Measurements from ENCODE around the gene DIP2C. TPM values are rescaled to one million over a fixed set of nuclear protein-coding genes. Genes with fewer than 3 reads are reported as not detected.

Gene DIP2C
- total and polyA plus RNA-seq, 2 donors (not counting 1 experiment from before 2014, with no cell fraction given) = 1.3 to 1.9 TPM

DNA sequence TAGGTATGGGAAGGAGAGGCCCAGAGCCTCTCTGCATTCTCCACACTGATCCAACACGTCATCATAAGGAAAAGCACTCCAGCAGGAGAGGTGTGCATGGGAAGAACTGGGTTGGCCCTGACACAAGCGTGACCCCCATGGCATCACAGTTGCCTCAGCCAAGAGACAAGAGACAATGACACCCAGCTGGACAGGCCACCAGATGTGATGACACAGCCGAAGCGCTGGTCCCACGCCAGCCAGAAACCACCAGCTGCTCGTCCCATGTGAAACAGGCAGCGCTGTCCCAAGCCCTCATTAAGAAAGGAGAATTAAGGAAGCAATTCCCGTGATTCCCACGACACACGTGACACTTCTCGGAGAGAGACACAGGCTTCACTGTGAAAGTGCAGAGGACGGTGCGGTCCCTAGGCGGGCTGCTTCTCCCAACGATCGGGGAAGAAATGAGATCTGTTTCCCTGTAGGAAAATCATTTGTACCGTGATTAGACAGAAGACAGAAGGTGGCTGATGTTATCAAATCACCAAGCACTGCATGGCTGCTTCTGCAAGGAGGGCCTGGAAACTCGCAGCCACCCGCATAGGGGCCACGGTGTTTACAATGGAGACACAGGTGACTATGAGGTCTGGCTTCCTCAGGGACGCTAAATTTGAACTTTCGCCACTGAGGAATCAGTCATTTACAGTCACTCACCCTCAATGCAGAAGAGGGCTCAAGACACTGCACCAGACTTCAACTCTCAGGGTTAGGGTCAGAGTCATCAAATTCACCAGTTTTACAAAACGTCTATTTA, 74.5 kb downstream of the DIP2C start:
- peaks cover 0 to 52% (median 8%) of the 10 kb centered on the region in 4 experiments for H3K27me3 ChIP-seq (replicated peaks in 1 of 4; ENCODE audit: control extremely low read depth in 1 of 4, control insufficient read depth in 3 of 4, insufficient read depth in 4 of 4, low read length in 3 of 4)
- POLR2A ChIA-PET = no interaction called here
- Mint-ChIP-seq H3K27ac (no peak overlapping the region), H3K4me1 (peaks cover 9% of the 10 kb centered on the region), H3K4me3 (no peak overlapping the region), H3K9me3 (ENCODE audit: insufficient read depth) (no peaks in the 10 kb centered on the region), H3K27me3 (peaks cover 43% of the 10 kb centered on the region)
- intact Hi-C loops (cut with micrococcal nuclease) = no loop called here
- H3K9ac ChIP-seq (ENCODE audit: low read length) = no peak overlapping the region
- H3K79me2 ChIP-seq (ENCODE audit: control insufficient read depth, insufficient read depth, low read length) = no peaks in the 10 kb centered on the region
- CTCF ChIA-PET = no interaction called here
- no peak overlapping the region for H3K4me2 ChIP-seq (replicated peaks; ENCODE audit: low read depth, low read length, poor library complexity, severe bottlenecking)
- H4K20me1 ChIP-seq (ENCODE audit: control insufficient read depth, insufficient read depth, low read length, poor library complexity, severe bottlenecking) = no peaks in the 10 kb centered on the region
- WGBS (ENCODE audit: insufficient coverage) = 94% methylated on average over 21 of the region's 23 CpGs
- no peak overlapping the region for H3K4me3 ChIP-seq (ENCODE audit: control extremely low read depth in 1 of 5, extremely low read depth in 1 of 5, insufficient read depth in 1 of 5, low read depth in 2 of 5, low read length in 4 of 5)
- peaks cover 6 to 11% of the 10 kb centered on the region in 2 donors for H3K4me1 ChIP-seq (ENCODE audit: control insufficient read depth in 2 of 2, insufficient read depth in 2 of 2, low read length in 2 of 2)
- DNase-seq (no peak), ATAC-seq (ENCODE audit: low read depth) (no peak)
- peaks cover 0 to 5% (median 0%) of the 10 kb centered on the region in 3 donors for H3K9me3 ChIP-seq (ENCODE audit: control extremely low read depth in 1 of 3, control insufficient read depth in 2 of 3, insufficient read depth in 1 of 3, low read length in 2 of 3)
- H3K36me3 ChIP-seq (replicated peaks in 1 of 2; ENCODE audit: control extremely low read depth in 1 of 2, control insufficient read depth in 1 of 2, extremely low read depth in 1 of 2, insufficient read depth in 2 of 2, low read length in 1 of 2) = no peaks in the 10 kb centered on the region
- H2AFZ ChIP-seq (ENCODE audit: insufficient read depth, low read depth, low read length, poor library complexity, severe bottlenecking) = no peak overlapping the region
- TF ChIP-seq, protein P1, sequence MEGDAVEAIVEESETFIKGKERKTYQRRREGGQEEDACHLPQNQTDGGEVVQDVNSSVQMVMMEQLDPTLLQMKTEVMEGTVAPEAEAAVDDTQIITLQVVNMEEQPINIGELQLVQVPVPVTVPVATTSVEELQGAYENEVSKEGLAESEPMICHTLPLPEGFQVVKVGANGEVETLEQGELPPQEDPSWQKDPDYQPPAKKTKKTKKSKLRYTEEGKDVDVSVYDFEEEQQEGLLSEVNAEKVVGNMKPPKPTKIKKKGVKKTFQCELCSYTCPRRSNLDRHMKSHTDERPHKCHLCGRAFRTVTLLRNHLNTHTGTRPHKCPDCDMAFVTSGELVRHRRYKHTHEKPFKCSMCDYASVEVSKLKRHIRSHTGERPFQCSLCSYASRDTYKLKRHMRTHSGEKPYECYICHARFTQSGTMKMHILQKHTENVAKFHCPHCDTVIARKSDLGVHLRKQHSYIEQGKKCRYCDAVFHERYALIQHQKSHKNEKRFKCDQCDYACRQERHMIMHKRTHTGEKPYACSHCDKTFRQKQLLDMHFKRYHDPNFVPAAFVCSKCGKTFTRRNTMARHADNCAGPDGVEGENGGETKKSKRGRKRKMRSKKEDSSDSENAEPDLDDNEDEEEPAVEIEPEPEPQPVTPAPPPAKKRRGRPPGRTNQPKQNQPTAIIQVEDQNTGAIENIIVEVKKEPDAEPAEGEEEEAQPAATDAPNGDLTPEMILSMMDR (IDR thresholded peaks at IDR 0.05) = no peak
- no peak for TF ChIP-seq EZH2 (IDR thresholded peaks at IDR 0.05; ENCODE audit: borderline replicate concordance, insufficient read depth, low read depth, low read length, poor library complexity, severe bottlenecking)
- no peak overlapping the region for H3K27ac ChIP-seq (ENCODE audit: low read length in 2 of 2)

DNA sequence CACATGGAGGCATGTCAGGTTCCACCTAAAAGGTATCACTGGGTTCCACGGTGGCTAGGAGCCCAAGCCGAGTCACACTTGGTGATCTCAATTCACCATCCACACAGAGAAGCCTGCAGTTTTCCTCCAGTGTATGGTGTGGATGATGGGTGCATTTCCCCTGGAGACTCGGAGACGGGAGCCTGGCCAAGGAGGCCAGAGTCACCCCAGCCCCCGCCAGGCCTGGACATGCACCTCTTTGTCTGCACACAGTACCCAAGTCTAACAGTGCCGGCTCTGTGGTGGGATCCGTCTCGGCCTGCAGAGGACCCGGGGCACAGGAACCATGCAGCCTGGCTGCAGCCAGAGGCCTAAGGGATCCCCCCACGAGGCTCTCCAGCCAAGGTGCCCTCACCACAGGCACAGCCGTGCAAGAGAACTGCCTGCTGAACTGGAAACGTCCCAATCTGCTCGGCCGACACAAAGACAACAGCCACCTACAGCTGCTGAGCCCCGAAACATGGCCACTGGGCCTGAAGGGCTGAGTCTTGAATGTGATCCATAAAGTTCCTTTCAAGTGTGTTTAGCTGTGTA, 75.2 kb downstream of the DIP2C start:
- POLR2A ChIA-PET = no interaction called here
- Histone ChIP-seq H3K79me2 (ENCODE audit: control insufficient read depth, insufficient read depth, low read length) (no peaks in the 10 kb centered on the region), H4K20me1 (ENCODE audit: control insufficient read depth, insufficient read depth, low read length, poor library complexity, severe bottlenecking) (no peaks in the 10 kb centered on the region), H3K4me1 (ENCODE audit: control insufficient read depth in 2 of 2, insufficient read depth in 2 of 2, low read length in 2 of 2) (peaks cover 0 to 3% of the 10 kb centered on the region in 2 donors), H3K36me3 (replicated peaks in 1 of 2; ENCODE audit: control extremely low read depth in 1 of 2, control insufficient read depth in 1 of 2, extremely low read depth in 1 of 2, insufficient read depth in 2 of 2, low read length in 1 of 2) (no peaks in the 10 kb centered on the region), H3K9ac (ENCODE audit: low read length) (no peak overlapping the region), H3K4me3 (ENCODE audit: control extremely low read depth in 1 of 5, extremely low read depth in 1 of 5, insufficient read depth in 1 of 5, low read depth in 2 of 5, low read length in 4 of 5) (no peak overlapping the region), H3K9me3 (ENCODE audit: control extremely low read depth in 1 of 3, control insufficient read depth in 2 of 3, insufficient read depth in 1 of 3, low read length in 2 of 3) (no peaks in the 10 kb centered on the region), H3K27ac (ENCODE audit: low read length in 2 of 2) (no peak overlapping the region), H2AFZ (ENCODE audit: insufficient read depth, low read depth, low read length, poor library complexity, severe bottlenecking) (no peak overlapping the region), H3K27me3 (replicated peaks in 1 of 4; ENCODE audit: control extremely low read depth in 1 of 4, control insufficient read depth in 3 of 4, insufficient read depth in 4 of 4, low read length in 3 of 4) (peaks cover 0 to 51% (median 8%) of the 10 kb centered on the region in 4 experiments), H3K4me2 (replicated peaks; ENCODE audit: low read depth, low read length, poor library complexity, severe bottlenecking) (no peak overlapping the region)
- Mint-ChIP-seq H3K4me3 (no peak overlapping the region), H3K9me3 (ENCODE audit: insufficient read depth) (no peaks in the 10 kb centered on the region), H3K4me1 (peaks cover 3% of the 10 kb centered on the region), H3K27ac (no peak overlapping the region), H3K27me3 (peaks cover 44% of the 10 kb centered on the region)
- CTCF ChIA-PET = no interaction called here
- intact Hi-C loops (cut with micrococcal nuclease) = no loop called here
- TF ChIP-seq, protein P1 (IDR thresholded peaks at IDR 0.05) = no peak
- no peak for TF ChIP-seq EZH2 (IDR thresholded peaks at IDR 0.05; ENCODE audit: borderline replicate concordance, insufficient read depth, low read depth, low read length, poor library complexity, severe bottlenecking)
- ATAC-seq (ENCODE audit: low read depth) (no peak), DNase-seq (no peak)
- WGBS (ENCODE audit: insufficient coverage) = 82% methylated on average over 12 of the region's 15 CpGs
